Amygdala (tissue), 56 donors: Measurements from ENCODE around the gene PAK1.

Source experiments
- DNase-seq, 56 donors: peaks; one replicate each; lab custom pipeline; 2025; lab: John Stamatoyannopoulos, UW

PAK1 gene

DNA sequence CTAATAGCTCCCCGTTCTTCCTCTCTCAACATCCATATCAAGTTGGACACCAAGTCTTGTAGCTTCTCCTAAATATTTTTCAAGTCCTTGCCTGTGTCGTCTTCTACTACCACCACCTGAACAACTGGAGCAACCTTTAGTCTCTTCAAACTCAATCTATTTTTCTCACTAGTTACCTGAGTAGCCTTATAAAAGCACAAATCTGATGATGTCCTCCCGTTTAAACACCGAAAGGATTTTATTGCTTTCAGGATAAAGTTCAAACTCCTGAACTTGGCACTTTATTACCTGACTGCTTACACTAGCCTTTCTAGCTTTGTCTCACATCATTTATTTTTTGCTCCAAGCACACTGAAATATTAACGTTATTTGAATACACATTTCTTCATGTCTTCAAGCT, 1.3 kb upstream of the PAK1 start:
- DNase-seq, result no peak

- no peak for DNase-seq
Observed at GRCh38 chr11:77474684-77475060, 778 bp upstream of the PAK1 start.

DNA sequence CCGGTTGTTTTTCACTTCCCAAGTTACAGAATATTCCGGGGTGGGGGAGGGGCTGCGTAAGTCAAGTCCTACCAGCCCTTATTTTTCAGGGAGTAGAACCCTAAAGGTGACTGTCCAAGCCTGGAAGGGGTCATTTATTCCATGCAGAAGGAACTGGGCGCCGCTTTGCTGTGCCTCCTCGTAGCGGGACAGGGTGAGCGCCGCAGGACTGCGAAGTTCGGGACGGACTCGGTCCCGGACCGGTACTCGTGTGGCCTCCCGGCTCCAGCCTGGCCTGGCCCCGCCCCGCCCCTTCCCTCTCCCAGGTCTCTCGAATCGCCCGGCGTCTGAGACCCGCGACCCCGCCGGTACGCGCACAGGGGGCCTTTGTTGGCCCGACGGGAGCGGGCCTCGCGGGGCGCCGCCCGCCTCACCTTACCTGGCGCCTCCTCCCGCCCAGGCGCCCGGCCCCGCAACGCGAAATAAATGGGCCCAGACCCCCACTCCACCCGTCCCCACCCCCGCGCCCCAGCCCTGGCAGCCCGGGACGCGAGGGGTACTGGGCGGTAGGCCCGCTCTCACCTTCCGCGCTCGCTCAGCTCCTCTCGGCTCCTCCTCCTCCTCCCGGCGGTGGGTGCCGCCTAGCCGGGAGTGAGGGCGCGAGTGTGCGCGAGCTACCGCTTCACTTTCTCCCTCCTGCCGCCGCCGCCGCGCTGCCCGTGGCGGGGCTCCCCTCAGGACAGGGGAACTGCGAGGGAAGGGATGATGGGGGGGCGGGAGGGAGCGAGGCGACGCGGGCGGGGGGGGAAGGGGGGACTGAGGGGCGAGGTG, 698 bp downstream of the PAK1 start:
- peak in 35 of 56 donors; percentile 7 to 78 (median 43) for DNase-seq

DNA sequence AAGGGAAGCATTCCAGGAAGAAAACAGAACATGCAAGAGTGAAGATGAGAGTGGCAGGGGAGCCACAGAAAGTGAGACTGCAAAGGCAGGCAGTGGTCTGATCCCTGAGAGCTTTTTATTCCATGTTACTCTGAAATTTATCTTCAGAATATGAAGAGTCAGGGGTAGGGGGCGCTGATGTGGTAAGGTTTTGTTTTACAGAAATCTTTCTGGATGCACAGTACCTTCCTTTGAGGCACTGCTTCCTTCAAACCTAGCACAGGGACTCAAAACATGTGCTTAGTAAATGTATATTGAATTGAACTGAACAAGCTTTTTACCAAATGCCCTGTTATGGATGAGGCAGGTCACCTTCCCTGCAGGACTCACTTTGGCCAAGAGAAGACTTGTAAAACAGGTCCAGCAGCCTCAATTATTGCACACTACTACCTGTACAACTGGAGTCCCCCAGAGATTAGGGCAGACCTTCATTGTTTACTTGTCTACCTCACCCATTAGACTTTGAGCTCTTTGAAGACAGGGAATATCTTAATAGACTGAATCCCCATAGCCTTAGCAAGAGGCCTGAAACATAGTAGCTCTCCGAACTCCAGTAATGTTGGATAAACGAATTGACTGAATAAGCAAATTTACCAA, 2.2 kb downstream of the PAK1 start:
- peak in 2 of 56 donors; percentile 6 to 36 for DNase-seq

- DNase-seq, result no peak
Observed at GRCh38 chr11:77470971-77471370, 2.9 kb downstream of the PAK1 start.

DNA sequence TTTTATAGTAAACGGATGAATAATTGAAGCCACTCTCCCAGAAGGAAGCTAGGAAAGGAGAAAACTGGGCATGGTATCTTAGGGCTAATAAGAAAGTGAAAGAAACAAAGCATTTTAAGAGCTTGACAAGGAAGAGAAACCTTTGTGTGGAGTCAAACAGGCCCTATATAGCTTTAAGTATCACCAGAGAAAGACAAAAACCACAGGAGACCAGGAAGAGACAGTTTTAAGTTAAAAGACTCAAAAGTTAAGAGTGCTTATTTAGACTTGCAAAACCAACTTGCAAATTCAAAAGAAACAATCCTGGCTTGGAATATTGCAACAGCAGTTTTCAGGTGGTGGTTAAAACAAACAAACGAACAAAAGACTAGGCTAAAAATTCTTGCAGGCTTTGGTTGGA, 3.4 kb downstream of the PAK1 start:
- no peak for DNase-seq

DNA sequence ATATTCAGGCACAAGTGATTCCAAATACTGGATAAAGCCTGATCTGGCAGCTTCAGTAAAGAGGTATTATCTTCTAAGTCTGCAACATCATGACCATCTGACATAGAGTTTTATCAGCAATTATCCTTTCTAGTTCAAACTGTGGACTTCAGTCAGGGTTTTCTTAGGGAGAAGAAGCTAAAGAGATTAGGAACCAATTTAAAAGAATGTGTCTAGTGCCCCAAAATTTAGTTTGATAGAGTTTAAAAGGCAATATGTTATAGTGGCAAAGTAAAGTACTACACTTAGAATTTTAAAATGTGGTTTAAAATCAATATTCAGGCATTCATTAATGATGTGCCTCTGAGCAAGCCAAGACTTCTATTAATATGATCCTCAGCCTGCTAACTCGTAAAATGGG, 5.4 kb downstream of the PAK1 start:
- no peak for DNase-seq

DNA sequence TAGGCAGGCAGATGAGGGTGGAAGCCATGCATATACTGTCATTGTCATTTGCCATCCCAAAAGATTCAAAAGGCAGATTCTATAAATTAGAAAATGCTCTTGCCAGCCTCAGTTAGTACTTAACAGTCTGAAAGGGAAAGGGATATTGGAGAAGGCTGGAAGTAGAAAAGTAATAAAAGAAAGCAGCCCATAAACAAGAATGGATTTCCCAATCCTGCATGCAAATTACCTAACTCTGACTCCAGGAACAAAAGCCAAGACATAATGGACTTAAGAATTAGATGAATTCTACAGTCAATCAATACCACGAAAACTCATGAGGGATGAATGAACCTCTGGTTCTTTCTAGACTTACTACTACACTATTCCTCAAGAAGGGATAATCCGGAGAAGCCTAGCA, 5.9 kb downstream of the PAK1 start:
- DNase-seq, result no peak

GRCh38 chr11:77467233-77467632, 6.7 kb downstream of the PAK1 start:
- no peak for DNase-seq

GRCh38 chr11:77457340-77457739, 16.6 kb downstream of the PAK1 start:
- DNase-seq, result no peak

- DNase-seq, result no peak
Observed at GRCh38 chr11:77455740-77456139, 18.2 kb downstream of the PAK1 start.

GRCh38 chr11:77454867-77455655, 18.8 kb downstream of the PAK1 start:
- DNase-seq, result no peak

GRCh38 chr11:77450227-77450626, 23.7 kb downstream of the PAK1 start:
- no peak for DNase-seq

GRCh38 chr11:77449784-77450183, 24.1 kb downstream of the PAK1 start:
- DNase-seq, result no peak

DNA sequence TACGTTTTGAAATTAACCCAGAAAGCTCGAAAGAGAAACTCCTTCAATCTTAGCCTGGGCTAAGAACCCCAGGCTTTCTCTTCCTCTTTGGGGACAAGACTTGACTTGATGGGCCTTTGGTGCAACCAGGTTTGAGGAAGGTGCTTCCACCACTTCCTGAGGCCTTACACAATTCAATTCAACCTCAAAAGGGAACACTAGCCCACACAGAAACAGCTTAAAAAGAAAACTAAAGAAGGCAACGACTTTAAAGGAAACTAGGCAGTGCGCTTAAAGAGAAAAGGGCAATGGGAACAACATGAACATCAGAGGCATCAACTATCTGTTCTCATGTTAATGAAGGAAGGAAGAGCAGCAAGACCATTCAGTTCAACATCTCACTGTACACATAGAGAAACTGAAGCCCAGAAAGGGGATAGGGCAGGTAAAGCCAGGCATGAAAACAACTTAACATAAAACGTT, 24.8 kb downstream of the PAK1 start:
- DNase-seq, result no peak

DNA sequence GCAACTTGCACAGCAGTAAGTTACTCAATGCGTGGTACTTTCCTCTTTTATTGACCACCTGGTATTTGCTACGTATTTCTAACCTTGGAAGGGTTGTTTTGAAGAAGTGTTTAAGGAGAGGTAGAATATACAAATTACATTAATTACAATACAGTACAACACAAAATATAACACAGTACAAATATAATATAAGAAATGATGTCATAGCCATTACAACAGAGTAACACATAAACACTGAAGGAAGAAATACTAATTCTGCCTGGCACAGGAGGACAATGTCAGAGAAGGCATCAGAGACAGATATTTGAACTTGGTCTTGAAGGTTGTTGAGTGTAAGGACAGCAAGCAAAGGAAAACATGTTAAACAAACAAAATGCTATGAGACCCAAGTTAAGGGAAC, 25.6 kb downstream of the PAK1 start:
- DNase-seq, result no peak

DNA sequence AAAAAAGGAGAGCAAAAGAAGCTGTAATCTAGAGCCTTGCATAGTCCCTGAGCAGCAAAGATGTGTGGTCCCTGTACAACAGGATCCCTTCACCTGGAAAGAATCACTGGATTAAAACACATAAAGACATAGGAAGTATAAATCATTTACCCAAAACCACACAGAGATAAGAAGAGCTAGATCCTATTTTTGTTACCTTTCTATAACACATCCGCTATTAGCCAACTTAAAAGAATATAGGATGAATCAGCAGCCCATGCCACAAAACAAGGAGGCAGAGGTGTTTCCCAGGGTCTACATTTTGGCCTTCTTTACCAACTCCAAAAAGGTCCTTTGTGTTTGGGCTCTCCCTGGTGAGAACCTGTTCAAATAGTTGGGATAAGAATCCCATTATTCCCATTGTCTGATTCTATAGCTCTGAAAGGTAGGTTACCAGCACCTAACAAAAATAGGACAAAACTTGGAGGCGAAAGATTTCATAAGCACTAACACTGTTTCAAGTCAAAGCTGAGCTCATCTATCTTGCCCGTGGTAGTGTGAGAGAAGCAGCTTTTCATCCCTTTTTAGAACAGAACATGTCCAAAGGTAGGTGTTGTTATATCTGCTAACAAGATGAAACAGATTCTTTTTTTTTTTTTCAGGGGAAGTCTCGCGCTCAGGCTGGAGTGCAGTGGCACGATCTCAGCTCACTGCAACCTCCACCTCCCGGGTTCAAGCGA, 26.8 kb downstream of the PAK1 start:
- DNase-seq, result no peak

- no peak for DNase-seq
Observed at GRCh38 chr11:77444261-77444660, 29.6 kb downstream of the PAK1 start.

DNA sequence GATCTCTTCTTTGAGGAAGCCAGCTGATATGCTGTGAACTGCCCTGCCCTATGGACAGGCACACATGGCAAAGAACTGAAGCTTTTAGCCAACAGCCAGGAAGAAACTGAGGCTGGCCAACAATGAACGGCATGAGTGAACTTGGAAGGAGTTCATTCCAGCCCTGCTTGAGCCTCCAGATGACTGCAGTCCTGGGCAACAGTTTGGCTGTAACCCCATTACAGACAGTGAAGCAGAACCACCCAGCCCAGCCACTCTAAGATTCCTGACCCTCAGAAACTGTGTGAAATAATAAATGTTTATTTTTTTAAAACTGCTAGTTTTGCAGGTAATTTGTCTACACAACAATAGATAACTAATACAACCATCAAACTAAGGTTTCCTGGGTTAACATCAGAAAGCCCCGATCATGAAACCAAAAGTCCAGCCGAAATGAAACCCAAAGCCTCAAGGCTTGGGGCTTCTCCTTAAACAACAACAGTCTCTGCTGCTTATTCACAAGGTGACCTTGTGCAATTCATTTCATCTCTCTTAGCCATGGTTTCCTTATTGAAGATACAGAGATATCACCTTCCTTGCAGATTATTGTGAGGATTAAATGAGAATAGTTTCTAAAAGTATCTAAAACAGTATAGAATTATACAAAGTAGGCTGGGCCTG, 31.4 kb downstream of the PAK1 start:
- DNase-seq, result no peak

DNA sequence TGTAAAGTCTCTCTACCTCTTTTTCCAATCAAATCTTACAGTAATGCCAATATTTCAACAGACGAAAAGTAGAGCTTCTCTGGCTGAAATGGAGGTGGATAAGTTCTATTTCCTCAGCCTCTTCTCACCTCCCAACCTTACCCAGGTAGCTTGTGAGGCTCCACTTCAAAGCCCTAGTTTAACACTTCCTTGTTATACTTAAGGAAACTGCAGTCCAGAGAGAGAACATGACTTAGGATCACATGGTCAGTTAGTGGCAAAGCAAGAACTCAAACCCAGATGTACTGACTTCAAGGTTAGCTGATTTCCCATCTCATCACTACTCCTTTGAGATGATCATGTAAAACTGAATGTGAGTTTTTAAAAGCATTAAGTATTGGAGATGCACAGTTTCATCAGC, 32.5 kb downstream of the PAK1 start:
- DNase-seq, result no peak
